Right lobe of liver (tissue), 6 donors: ENCODE results near the gene SFRP4. TPM values are rescaled to one million over a fixed set of nuclear protein-coding genes. Genes with fewer than 3 reads are reported as not detected.

Experiments
- ATAC-seq, 4 donors: fragments of 200-7000 bp; cut with Tn5 transposase; one replicate each; pipeline ENCODE4 v1.9.1; 2020; ENCODE audit warnings: mild to moderate bottlenecking in 4 of 4, moderate library complexity in 4 of 4
- DNase-seq, 3 donors: peaks; one replicate each; pipeline ENCODE4 v3.0.0-alpha.2; 2020
- H3K27ac ChIP-seq, 3 donors: fragments of 200-600 bp; one replicate each; pipeline ENCODE4 v1.8.0; 2022
- H3K27me3 ChIP-seq, 2 donors: fragments of 200-600 bp; one replicate each; pipeline ENCODE4 v1.8.0; 2022
- H3K36me3 ChIP-seq, 4 donors: fragments of 200-600 bp; sonication (generic) in 1 of 4; one replicate each; pipeline versions ENCODE4 v1.5.1 to v1.8.0; 2017 to 2022; ENCODE audit warnings: control low read depth in 1 of 4
- H3K4me1 ChIP-seq, 4 donors: fragments of 200-600 bp; sonication (generic) in 1 of 4; one replicate each; pipeline versions ENCODE4 v1.5.1 to v1.8.0; 2017 to 2022; ENCODE audit warnings: control low read depth in 1 of 4
- H3K4me3 ChIP-seq, 3 donors: fragments of 200-600 bp; one replicate each; pipeline ENCODE4 v1.8.0; 2022
- H3K9me3 ChIP-seq, 4 donors: fragments of 200-600 bp; sonication (generic) in 1 of 4; one replicate each; pipeline versions ENCODE4 v1.5.1 to v1.8.0; 2017 to 2022; ENCODE audit warnings: control low read depth in 1 of 4
- CTCF ChIP-seq, 4 donors: fragments of 200-600 bp in 3 of 4; fragments of 450-650 bp in 1 of 4; IDR thresholded peaks; one replicate each; pipeline versions ENCODE4 v1.5.1 to v1.8.0; 2016 to 2022; ENCODE audit warnings: antibody characterized with exemption in 4 of 4, mild to moderate bottlenecking in 2 of 4
- POLR2A ChIP-seq: fragments of 450-650 bp; IDR thresholded peaks from one replicate; pipeline ENCODE4 v1.6.1; 2017; ENCODE audit warnings: antibody characterized with exemption, mild to moderate bottlenecking
- WGBS: methylation state at CpG from one replicate; pipeline ENCODE4 v1.1.6; 2018; ENCODE audit warnings: low coverage, low lambda C conversion rate; ENCODE audit not compliant: insufficient coverage; ENCODE audit errors: missing lambda C conversion rate; 5-methylcytosine and 5-hydroxymethylcytosine counted together
- intact Hi-C, 2 donors: fragments of 100-400 bp; cut with DNase I; formaldehyde crosslinking; loops; one replicate each; pipeline versions ENCODE4 v1.11.2 to v1.14.1; 2022
- total RNA-seq, 6 experiments: library from RNA; depleted of rRNA in 2 of 6; stranded (reverse); fragments of >200 nt in 2 of 6; fragmentation: NEBNext Ultra II Directional in 3 of 6; extraction: Animal tissue kit (Norgen Biotek cat#: 25700) in 3 of 6; gene quantifications; one replicate each; pipeline versions ENCODE4 v1.1.0 to v1.2.4, GENCODE V29; 2016 to 2023
- donor health status: DM: no; HTN: yes; CAD: no.
- donor health status: DM: no; HTN: no; CAD: no.
- donor health status: DM: no; HTN: no; CAD: no.
- donor health status: DM: no; HTN: yes; CAD: no.
- donor health status: DM: no; HTN: yes; CAD: no.

Gene SFRP4
- total RNA-seq, 6 experiments from 2014 or later: 0.15 to 0.46 (median 0.37) TPM; not detected in 1

- no peaks in the 10 kb centered on the region for H3K27me3 ChIP-seq
- DNase-seq: no peak
- ATAC-seq: no peak
- H3K9me3 ChIP-seq: no peaks in the 10 kb centered on the region
- no peaks in the 10 kb centered on the region for H3K36me3 ChIP-seq
- no peak overlapping the region for H3K4me3 ChIP-seq
- no CpG with 5 or more reads among the region's 1 CpG for WGBS
- H3K27ac ChIP-seq: no peak overlapping the region
- H3K4me1 ChIP-seq: peaks cover 0 to 12% (median 5%) of the 10 kb centered on the region in 4 donors
- intact Hi-C loops: no loop called here
- no peak for TF ChIP-seq CTCF (IDR thresholded peaks at IDR 0.05)
Observed at GRCh38 chr7:37923996-37924395, 7.4 kb upstream of the SFRP4 start.

- Histone ChIP-seq H3K36me3 (no peaks in the 10 kb centered on the region), H3K4me1 (peaks cover 0 to 12% (median 5%) of the 10 kb centered on the region in 4 donors), H3K27me3 (no peaks in the 10 kb centered on the region), H3K4me3 (peak overlapping the region in 2 of 3 donors; percentile 82 to 85), H3K9me3 (no peaks in the 10 kb centered on the region), H3K27ac (peak overlapping the region in 1 of 3 donors; percentile 83)
- intact Hi-C loops: no loop called here
- TF ChIP-seq POLR2A: no peak
- no peak for TF ChIP-seq CTCF (IDR thresholded peaks at IDR 0.05)
- DNase-seq (no peak), ATAC-seq (no peak)
- 78% methylated on average over 4 of the region's 4 CpGs for WGBS
Observed at GRCh38 chr7:37921876-37922275, 5.3 kb upstream of the SFRP4 start.

- TF ChIP-seq POLR2A: no peak
- TF ChIP-seq CTCF (IDR thresholded peaks at IDR 0.05): peak in 1 of 4 donors; percentile 21
- 3% methylated on average over 16 of the region's 63 CpGs for WGBS
- peak overlapping the region; percentile 74 to 83 (median 79) for H3K27ac ChIP-seq
Observed at GRCh38 chr7:37920849-37921805, 4.5 kb upstream of the SFRP4 start.

GRCh38 chr7:37920305-37920848, 3.8 kb upstream of the SFRP4 start, which contains the start of gene EPDR1:
EPDR1 (plus strand) TSS chr7:37920640; CDS start chr7:37920940, 300 bp downstream.
- WGBS: 33% methylated on average over 5 of the region's 22 CpGs
- peak; percentile 71 to 80 (median 79) for ATAC-seq
- Histone ChIP-seq H3K27ac (peak within 1 kb of the TSS; percentile 74 to 83 (median 79)), H3K27me3 (no peaks in the 10 kb centered on the region), H3K4me1 (peaks cover 0 to 16% (median 6%) of the 10 kb centered on the region in 4 donors), H3K9me3 (no peaks in the 10 kb centered on the region), H3K4me3 (peak within 1 kb of the TSS; percentile 81 to 85 (median 82)), H3K36me3 (no peaks in the 10 kb centered on the region)
- DNase-seq: peak; percentile 70 to 74 (median 71)
- intact Hi-C loops: no loop called here
- TF ChIP-seq CTCF (IDR thresholded peaks at IDR 0.05): peak; percentile 30 to 57 (median 36)
- TF ChIP-seq POLR2A: peak; percentile 75

More at GRCh38 chr7:37920849-37921805, 4.5 kb upstream of the SFRP4 start:
- H3K4me3 ChIP-seq: peak overlapping the region; percentile 81 to 85 (median 82)
- H3K4me1 ChIP-seq: peaks cover 0 to 13% (median 6%) of the 10 kb centered on the region in 4 donors
- peak; percentile 75 to 82 (median 75) for DNase-seq
- no peaks in the 10 kb centered on the region for H3K36me3 ChIP-seq
- peak; percentile 69 to 83 (median 81) for ATAC-seq
- intact Hi-C loops: no loop called here
- H3K27me3 ChIP-seq: no peaks in the 10 kb centered on the region
- H3K9me3 ChIP-seq: no peaks in the 10 kb centered on the region
